SK-N-SH (cell line): ENCODE results near the gene VN1R5. TPM values are rescaled to one million over a fixed set of nuclear protein-coding genes. Genes with fewer than 3 reads are reported as not detected.

Source experiments
- CTCF ChIA-PET: fragments of 300-600, 350-600 bp; formaldehyde crosslinking; extraction: SDS; loops from one replicate; lab custom pipeline; 2021; lab: Yijun Ruan, JAX
- POLR2A ChIA-PET: fragments of 350-600 bp; sonication (Branson Sonifier 250); formaldehyde crosslinking; extraction: SDS; loops from one replicate; lab custom pipeline; 2020; ENCODE audit warnings: antibody characterized with exemption, inconsistent platforms; lab: Yijun Ruan, JAX
- DNase-seq: peaks from one replicate; pipeline ENCODE4 v3.0.0; 2012
- H2AFZ ChIP-seq: fragments of 200-600 bp; sonication (generic); 2 replicates; pipeline ENCODE4 v1.8.1; 2016; ENCODE audit warnings: antibody characterized with exemption, mild to moderate bottlenecking, low read depth
- H3F3A ChIP-seq: fragments of 200-600 bp; sonication (generic); replicated peaks from 2 replicates; pipeline ENCODE3; 2016; ENCODE audit warnings: antibody characterized with exemption, mild to moderate bottlenecking; ENCODE audit not compliant: insufficient read depth
- H3K27ac ChIP-seq, 2 experiments: fragments of 200-500 bp in 1 of 2; fragments of 200-600 bp in 1 of 2; sonication (Bioruptor generic) in 1 of 2; sonication (generic), shearing (Covaris generic) in 1 of 2; 2 replicates each; pipeline versions ENCODE4 v1.5.1 to v1.6.1; 2014 to 2016; ENCODE audit warnings: low read depth in 2 of 2, inconsistent platforms in 1 of 2, low read length in 1 of 2, mild to moderate bottlenecking in 1 of 2, mixed read lengths in 1 of 2
- H3K27me3 ChIP-seq: fragments of 200-600 bp; sonication (generic), shearing (Covaris generic); 2 replicates; pipeline ENCODE4 v1.6.1; 2016; ENCODE audit warnings: mixed run types; ENCODE audit not compliant: insufficient read depth
- H3K36me3 ChIP-seq, 2 experiments: fragments of 200-500 bp in 1 of 2; fragments of 200-600 bp in 1 of 2; sonication (Bioruptor generic) in 1 of 2; sonication (generic) in 1 of 2; replicated peaks in 1 of 2; 2 replicates each; pipeline versions ENCODE3 to v1.5.1; 2014 to 2016; ENCODE audit warnings: low read length in 1 of 2, mild to moderate bottlenecking in 1 of 2; ENCODE audit not compliant: insufficient read depth in 2 of 2, control insufficient read depth in 1 of 2
- H3K4me1 ChIP-seq, 2 experiments: fragments of 200-500 bp in 1 of 2; fragments of 200-600 bp in 1 of 2; sonication (Bioruptor generic) in 1 of 2; sonication (generic), shearing (Covaris generic) in 1 of 2; 2 replicates each; pipeline versions ENCODE4 v1.5.1 to v1.6.1; 2014 to 2016; ENCODE audit warnings: low read depth in 1 of 2, low read length in 1 of 2, mixed run types in 1 of 2; ENCODE audit not compliant: insufficient read depth in 2 of 2, control insufficient read depth in 1 of 2
- H3K4me2 ChIP-seq: fragments of 200-600 bp; sonication (generic), shearing (Covaris generic); 2 replicates; pipeline ENCODE4 v1.6.1; 2017; ENCODE audit warnings: mixed run types
- H3K4me3 ChIP-seq, 2 experiments: fragments of 200-500 bp in 1 of 2; fragments of 200-600 bp in 1 of 2; sonication (Bioruptor generic) in 1 of 2; sonication (generic), shearing (Covaris generic) in 1 of 2; 2 replicates each; pipeline versions ENCODE4 v1.5.1 to v1.8.1; 2014 to 2016; ENCODE audit warnings: low read depth in 2 of 2, inconsistent platforms in 1 of 2, low read length in 1 of 2, mild to moderate bottlenecking in 1 of 2, mixed read lengths in 1 of 2, moderate library complexity in 1 of 2
- H3K79me2 ChIP-seq: fragments of 200-600 bp; sonication (generic); 2 replicates; pipeline ENCODE4 v1.8.1; 2017; ENCODE audit warnings: mild to moderate bottlenecking; ENCODE audit not compliant: insufficient read depth
- H3K9ac ChIP-seq: fragments of 200-600 bp; sonication (generic); 2 replicates; pipeline ENCODE4 v1.6.1; 2017; ENCODE audit warnings: mixed run types
- H3K9me2 ChIP-seq: fragments of 200-600 bp; sonication (generic); 2 replicates; pipeline ENCODE4 v1.6.1; 2017; ENCODE audit warnings: mixed run types
- H3K9me3 ChIP-seq: fragments of 200-600 bp; sonication (generic); 2 replicates; pipeline ENCODE4 v1.6.1; 2017; ENCODE audit warnings: mixed run types, mild to moderate bottlenecking, moderate library complexity
- H4K20me1 ChIP-seq: fragments of 200-600 bp; sonication (generic); 2 replicates; pipeline ENCODE4 v1.6.1; 2017; ENCODE audit warnings: mild to moderate bottlenecking, mixed run types; ENCODE audit not compliant: insufficient read depth
- CTCF ChIP-seq: fragments of 200-600 bp; sonication (generic); IDR thresholded peaks from 2 replicates; pipeline ENCODE4 v1.6.1; 2017; ENCODE audit warnings: antibody characterized with exemption, mild to moderate bottlenecking, moderate library complexity
- ELF1 ChIP-seq: IDR thresholded peaks from 2 replicates; pipeline ENCODE4 v1.4.0; 2012
- EZH2phosphoT487 ChIP-seq: fragments of 200-600 bp; sonication (generic); IDR thresholded peaks from 2 replicates; pipeline ENCODE4 v1.6.1; 2017; ENCODE audit warnings: low read depth, mixed run types, mild to moderate bottlenecking, antibody characterized with exemption, moderate library complexity, borderline replicate concordance
- FOSL2 ChIP-seq: IDR thresholded peaks from 2 replicates; pipeline ENCODE4 v1.4.0; 2012; ENCODE audit warnings: low read depth, mild to moderate bottlenecking, moderate library complexity, borderline replicate concordance
- FOXJ3 ChIP-seq: sonication (generic); formaldehyde crosslinking; IDR thresholded peaks from 2 replicates; pipeline ENCODE4 v1.5.1; 2020; ENCODE audit warnings: mild to moderate bottlenecking, missing genetic modification reagents
- FOXM1 ChIP-seq: IDR thresholded peaks from 2 replicates; pipeline ENCODE4 v1.4.0; 2012; ENCODE audit warnings: low read depth, mild to moderate bottlenecking
- GABPA ChIP-seq: IDR thresholded peaks from 2 replicates; pipeline ENCODE4 v1.4.0; 2012; ENCODE audit warnings: low read depth, mild to moderate bottlenecking
- JUND ChIP-seq: IDR thresholded peaks from 2 replicates; pipeline ENCODE4 v1.4.0; 2012
- MEF2A ChIP-seq: IDR thresholded peaks from 2 replicates; pipeline ENCODE4 v1.4.0; 2012; ENCODE audit warnings: low read depth, borderline replicate concordance
- NFIC ChIP-seq: IDR thresholded peaks from 2 replicates; pipeline ENCODE4 v1.4.0; 2012; ENCODE audit warnings: borderline replicate concordance
- NRF1 ChIP-seq: IDR thresholded peaks from 2 replicates; pipeline ENCODE4 v1.6.1; 2012; ENCODE audit warnings: low read depth, mild to moderate bottlenecking, low read length
- PBX3 ChIP-seq: IDR thresholded peaks from 2 replicates; pipeline ENCODE4; 2012
- RCOR1 ChIP-seq: fragments of 150-350 bp; IDR thresholded peaks from 2 replicates; pipeline ENCODE4 v1.6.1; 2017; ENCODE audit warnings: antibody characterized with exemption, low read length
- REST ChIP-seq: IDR thresholded peaks from 2 replicates; pipeline ENCODE4 v1.6.1; 2012; ENCODE audit warnings: mild to moderate bottlenecking, low read depth, low read length, moderate library complexity
- RXRA ChIP-seq: IDR thresholded peaks from 2 replicates; pipeline ENCODE4 v1.4.0; 2012; ENCODE audit warnings: low read depth, mild to moderate bottlenecking, borderline replicate concordance
- SMC3 ChIP-seq: IDR thresholded peaks from 2 replicates; pipeline ENCODE4 v1.6.1; 2012; ENCODE audit warnings: low read depth, low read length, improper control_type of control experiment
- TCF12 ChIP-seq: IDR thresholded peaks from 2 replicates; pipeline ENCODE4 v1.4.0; 2012
- USF1 ChIP-seq: IDR thresholded peaks from 2 replicates; pipeline ENCODE4 v1.4.0; 2012; ENCODE audit warnings: low read depth, borderline replicate concordance
- USF2 ChIP-seq: fragments of 150-350 bp; IDR thresholded peaks from 2 replicates; pipeline ENCODE4 v1.6.1; 2017; ENCODE audit warnings: antibody characterized with exemption, low read length, low read depth, borderline replicate concordance
- YY1 ChIP-seq: IDR thresholded peaks from 2 replicates; pipeline ENCODE4 v1.4.0; 2012; ENCODE audit warnings: low read depth, mild to moderate bottlenecking
- ZBTB33 ChIP-seq: IDR thresholded peaks from 2 replicates; pipeline ENCODE4 v1.4.0; 2012; ENCODE audit warnings: low read depth, borderline replicate concordance
- WGBS: methylation state at CpG from one replicate; pipeline ENCODE4 v1.1.6; 2017; ENCODE audit warnings: low lambda C conversion rate; 5-methylcytosine and 5-hydroxymethylcytosine counted together
- polyA plus RNA-seq, 3 experiments: library from polyadenylated mRNA; depleted of rRNA; stranded (reverse); fragments of >200 nt; gene quantifications; 2 replicates each; pipeline ENCODE4 v1.2.3, GENCODE V29; 2012

The VN1R5 gene
- polyA plus RNA-seq, 1 of the 3 experiments (the other 2 are of a cell fraction) = not detected

- TF ChIP-seq PBX3 (no peak), EZH2phosphoT487 (no peak), YY1 (no peak), USF1 (no peak)
Measured at GRCh38 chr1:247247568-247247967, 8.3 kb upstream of the VN1R5 start (continued).

- ChIA-PET CTCF (no interaction called here), POLR2A (no interaction called here)
- H3K9me3 ChIP-seq = no peaks in the 10 kb centered on the region
- no peak overlapping the region for H3K4me2 ChIP-seq
- H2AFZ ChIP-seq = 0 out of 2 replicates have a peak overlapping the region, but pooled peaks have one; percentile 63
- no peak overlapping the region for H3K9ac ChIP-seq
- no peaks in the 10 kb centered on the region for H3K27me3 ChIP-seq
- no peaks in the 10 kb centered on the region for H3K79me2 ChIP-seq
- TF ChIP-seq FOSL2 (peak; percentile 39; the same call in 1 of the 2 replicates), JUND (peak; percentile 40), NRF1 (no peak), NFIC (no peak), EZH2phosphoT487 (no peak), GABPA (no peak), USF2 (no peak), RCOR1 (no peak), FOXM1 (no peak), ELF1 (no peak), FOXJ3 (CRISPR knock-in tag) (no peak), SMC3 (no peak), MEF2A (no peak), YY1 (no peak), TCF12 (peak; percentile 25; the same call in 1 of the 2 replicates), CTCF (no peak), PBX3 (peak; percentile 51; the same call in 1 of the 2 replicates), REST (no peak), RXRA (no peak), ZBTB33 (no peak)
- no peak overlapping the region for H3K27ac ChIP-seq
- 13% methylated on average over 5 of the region's 5 CpGs for WGBS
- no peaks in the 10 kb centered on the region for H3K36me3 ChIP-seq
- no peak for DNase-seq
- H3F3A ChIP-seq = no peaks in the 10 kb centered on the region
- H4K20me1 ChIP-seq = no peaks in the 10 kb centered on the region
- no peaks in the 10 kb centered on the region for H3K9me2 ChIP-seq
- no peaks in the 10 kb centered on the region for H3K4me1 ChIP-seq
- no peak overlapping the region for H3K4me3 ChIP-seq
Measured at GRCh38 chr1:247266053-247266452, 10.2 kb downstream of the VN1R5 start.
